C4-2B (cell line): Measurements from ENCODE around the gene ZNF786.
"Not testable (repeated sequence)": the region's sequence is repeated elsewhere in the genome, so short reads cannot be mapped to it uniquely, and the experiment has no call there.

ENCODE experiments used
- H3K27ac ChIP-seq: fragments of 450-650 bp; 2 replicates; pipeline ENCODE4 v1.5.1; 2017
- ZFX ChIP-seq: fragments of 450-650 bp; IDR thresholded peaks from 2 replicates; pipeline ENCODE4 v1.6.1; 2017
- TF ChIP-seq, protein P1 (sequence below): fragments of 450-650 bp; conservative IDR thresholded peaks from 2 replicates; pipeline ENCODE4 v1.5.1; 2017; ENCODE audit warnings: mild to moderate bottlenecking

ZNF786 gene

DNA sequence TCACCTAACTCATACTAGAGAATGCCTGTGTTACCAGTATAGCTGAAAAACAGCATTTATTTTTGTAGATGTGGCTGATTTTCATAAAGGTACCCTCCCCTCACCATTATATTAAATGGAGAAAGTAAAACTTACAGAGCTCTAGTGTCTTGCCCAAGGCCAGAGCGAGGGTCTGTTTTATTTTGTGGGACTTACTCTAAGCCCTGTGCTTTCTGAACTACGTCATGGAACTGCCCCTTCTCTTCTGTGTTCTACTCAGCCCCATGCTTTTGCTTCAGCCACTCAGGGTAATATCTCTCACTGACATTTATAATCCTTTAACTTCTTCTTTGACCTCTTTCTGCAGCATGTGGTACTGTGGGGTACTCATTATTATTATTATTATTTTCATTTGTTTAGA is 10.3 kb upstream of the ZNF786 start:
- TF ChIP-seq, protein P1, sequence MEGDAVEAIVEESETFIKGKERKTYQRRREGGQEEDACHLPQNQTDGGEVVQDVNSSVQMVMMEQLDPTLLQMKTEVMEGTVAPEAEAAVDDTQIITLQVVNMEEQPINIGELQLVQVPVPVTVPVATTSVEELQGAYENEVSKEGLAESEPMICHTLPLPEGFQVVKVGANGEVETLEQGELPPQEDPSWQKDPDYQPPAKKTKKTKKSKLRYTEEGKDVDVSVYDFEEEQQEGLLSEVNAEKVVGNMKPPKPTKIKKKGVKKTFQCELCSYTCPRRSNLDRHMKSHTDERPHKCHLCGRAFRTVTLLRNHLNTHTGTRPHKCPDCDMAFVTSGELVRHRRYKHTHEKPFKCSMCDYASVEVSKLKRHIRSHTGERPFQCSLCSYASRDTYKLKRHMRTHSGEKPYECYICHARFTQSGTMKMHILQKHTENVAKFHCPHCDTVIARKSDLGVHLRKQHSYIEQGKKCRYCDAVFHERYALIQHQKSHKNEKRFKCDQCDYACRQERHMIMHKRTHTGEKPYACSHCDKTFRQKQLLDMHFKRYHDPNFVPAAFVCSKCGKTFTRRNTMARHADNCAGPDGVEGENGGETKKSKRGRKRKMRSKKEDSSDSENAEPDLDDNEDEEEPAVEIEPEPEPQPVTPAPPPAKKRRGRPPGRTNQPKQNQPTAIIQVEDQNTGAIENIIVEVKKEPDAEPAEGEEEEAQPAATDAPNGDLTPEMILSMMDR = no peak
- no peak for TF ChIP-seq ZFX

GRCh38 chr7:149099058-149099457 is 8.5 kb upstream of the ZNF786 start:
- TF ChIP-seq, protein P1 = no peak
- TF ChIP-seq ZFX = no peak
- no peak overlapping the region for H3K27ac ChIP-seq

More for the DNA sequence above, 10.3 kb upstream of the ZNF786 start:
- no peak overlapping the region for H3K27ac ChIP-seq

GRCh38 chr7:149097088-149097487 is 6.6 kb upstream of the ZNF786 start:
- H3K27ac ChIP-seq = no peak overlapping the region
- TF ChIP-seq, protein P1 = no peak
- no peak for TF ChIP-seq ZFX

DNA sequence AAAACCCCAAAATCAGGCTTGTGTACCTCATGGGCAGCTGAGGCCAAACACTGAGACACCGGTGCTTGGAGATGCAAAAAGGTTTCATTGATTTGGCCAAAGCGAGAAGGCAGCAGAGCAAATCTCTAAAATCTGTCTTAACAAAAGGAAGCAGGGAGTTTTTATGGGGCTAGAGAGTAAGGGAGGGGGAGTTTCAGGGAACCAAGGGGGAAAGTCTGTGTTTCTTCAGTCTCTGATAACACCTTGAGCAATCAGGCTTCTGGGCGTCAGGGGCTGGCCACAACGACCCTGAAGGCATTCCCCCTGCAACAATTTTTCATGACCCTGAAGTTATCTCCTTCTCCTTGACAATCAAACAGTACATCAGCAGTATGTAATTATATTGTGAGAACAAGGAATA is 2.7 kb upstream of the ZNF786 start:
- H3K27ac ChIP-seq = no peak overlapping the region
- TF ChIP-seq ZFX = no peak
- TF ChIP-seq, protein P1 = no peak

DNA sequence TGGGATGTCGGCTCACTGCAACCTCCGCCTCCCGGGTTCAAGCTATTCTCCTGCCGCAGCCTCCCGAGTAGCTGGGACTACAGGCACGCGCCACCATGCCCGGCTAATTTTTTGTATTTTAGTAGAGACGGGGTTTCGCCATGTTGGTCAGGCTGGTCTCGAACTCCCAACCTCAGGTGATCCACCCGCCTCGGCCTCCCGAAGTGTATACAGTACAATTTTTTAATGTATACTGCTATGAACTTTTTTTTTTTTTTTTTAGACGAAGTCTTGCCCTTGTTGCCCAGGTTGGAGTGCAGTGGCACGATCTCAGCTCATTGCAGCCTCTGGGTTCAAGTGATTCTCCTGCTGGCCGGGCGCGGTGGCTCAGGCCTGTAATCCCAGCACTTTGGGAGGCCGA is 1.7 kb upstream of the ZNF786 start:
- H3K27ac ChIP-seq = not testable (repeated sequence)

DNA sequence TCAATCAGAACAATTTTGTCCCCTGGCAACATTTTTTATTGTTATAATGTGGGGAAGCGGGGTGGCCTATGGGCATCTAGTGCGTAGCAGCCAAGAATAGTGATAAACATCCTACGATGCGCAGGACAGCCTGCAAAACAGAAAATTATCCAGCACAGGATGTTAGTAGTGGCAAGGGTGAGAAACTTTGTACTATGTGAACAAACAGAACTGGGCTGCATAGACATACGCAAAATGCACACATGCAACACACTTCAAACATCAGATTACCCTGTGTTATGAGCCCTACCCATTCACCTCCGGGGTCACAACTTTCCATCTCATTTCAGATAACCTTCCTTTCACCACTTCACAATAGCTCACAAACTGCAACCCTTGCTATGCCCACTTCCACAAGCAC is 3.1 kb downstream of the ZNF786 start:
- no peak overlapping the region for H3K27ac ChIP-seq
- no peak for TF ChIP-seq ZFX

DNA sequence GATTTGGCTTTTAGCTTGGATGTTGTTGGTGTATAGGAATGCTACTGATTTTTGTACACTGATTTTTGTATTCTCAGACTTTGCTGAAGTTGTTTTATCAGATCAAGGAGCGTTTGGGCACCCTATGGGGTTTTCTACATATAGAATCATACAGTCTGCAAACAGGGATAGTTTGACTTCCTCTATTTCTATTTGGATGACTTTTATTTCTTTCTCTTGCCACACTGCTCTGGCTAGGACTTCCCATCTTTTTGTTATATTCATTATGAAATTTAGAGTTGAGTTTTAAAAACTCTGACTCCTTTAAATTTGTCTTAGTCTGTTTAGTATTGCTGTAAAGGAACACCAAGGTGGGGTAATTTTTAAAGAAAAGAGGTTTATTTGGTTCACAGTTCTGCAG is 4.7 kb downstream of the ZNF786 start:
- TF ChIP-seq ZFX = no peak
- TF ChIP-seq, protein P1 = no peak
- no peak overlapping the region for H3K27ac ChIP-seq

DNA sequence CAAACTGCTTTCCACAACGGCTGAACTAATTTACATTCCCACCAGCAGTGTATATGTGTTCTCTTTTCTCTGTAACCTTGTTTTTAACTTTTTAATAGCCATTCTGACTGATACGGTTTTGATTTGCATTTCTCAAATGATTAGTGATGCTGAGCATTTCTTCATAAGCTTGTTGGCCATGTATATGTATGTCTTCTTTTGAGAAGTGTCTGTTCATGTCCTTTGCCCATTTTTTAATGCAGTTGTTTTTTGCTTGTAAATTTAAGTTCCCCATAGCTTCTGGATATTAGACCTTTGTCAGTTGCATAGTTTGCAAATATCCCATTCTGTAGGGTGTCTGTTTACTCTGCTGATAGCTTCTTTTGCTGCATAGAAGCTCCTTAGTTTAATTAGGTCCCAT is 6.1 kb downstream of the ZNF786 start:
- TF ChIP-seq, protein P1 = no peak
- no peak for TF ChIP-seq ZFX

DNA sequence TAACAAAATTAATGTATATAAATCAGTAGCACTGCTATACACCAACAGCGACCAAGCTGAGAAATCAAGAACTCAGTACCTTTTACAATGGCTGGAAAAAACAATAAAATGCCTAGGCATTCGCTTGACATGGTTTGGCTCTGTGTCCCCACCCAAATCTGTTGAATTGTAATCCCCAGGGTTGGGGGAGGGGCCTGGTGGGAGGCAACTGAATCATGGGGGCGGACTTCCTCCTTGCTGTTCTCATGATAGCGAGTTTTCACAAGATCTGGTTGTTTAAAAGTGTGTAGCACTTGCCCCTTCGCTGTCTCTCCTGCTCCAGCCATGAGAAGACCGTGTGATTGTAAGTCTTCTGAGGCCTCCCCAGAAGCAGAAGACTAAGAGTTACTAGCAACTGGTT is 8.6 kb downstream of the ZNF786 start:
- no peak overlapping the region for H3K27ac ChIP-seq
- TF ChIP-seq ZFX = no peak
- TF ChIP-seq, protein P1 = no peak

More for the DNA sequence above, 6.1 kb downstream of the ZNF786 start:
- no peak overlapping the region for H3K27ac ChIP-seq
